HL-60 (cell line): ENCODE data around the gene SLC17A9.

Experiments
- DNase-seq, 2 experiments: peaks; one replicate each; pipeline ENCODE4 v3.0.0-alpha.2; 2010 to 2020; ENCODE audit warnings: low read depth in 1 of 2, low spot score in 1 of 2
- H3K27ac ChIP-seq: fragments of 250-450 bp; sonication (Bioruptor Pico); replicated peaks from 2 replicates; pipeline ENCODE4 v1.5.1; 2020; ENCODE audit warnings: mild to moderate bottlenecking, moderate library complexity
- H3K27me3 ChIP-seq: fragments of 250-450 bp; sonication (Bioruptor Pico); 2 replicates; pipeline ENCODE4 v1.5.1; 2021; ENCODE audit warnings: mild to moderate bottlenecking, moderate library complexity; ENCODE audit not compliant: insufficient read depth, poor library complexity, severe bottlenecking
- H3K4me3 ChIP-seq: replicated peaks from 2 replicates; pipeline ENCODE4 v1.5.1; 2011; ENCODE audit warnings: mild to moderate bottlenecking, control low read depth, low read length; ENCODE audit not compliant: insufficient read depth
- CTCF ChIP-seq: IDR thresholded peaks from one replicate; pipeline ENCODE4 v1.5.1; 2011; ENCODE audit warnings: low read length, control low read depth, inconsistent platforms; ENCODE audit not compliant: insufficient read depth
- GABPA ChIP-seq: IDR thresholded peaks from 2 replicates; pipeline ENCODE4 v1.6.1; 2012; ENCODE audit warnings: low read depth
- POLR2AphosphoS5 ChIP-seq: IDR thresholded peaks from 2 replicates; pipeline ENCODE4 v1.6.1; 2012; ENCODE audit warnings: low read depth
- SPI1 ChIP-seq: IDR thresholded peaks from 2 replicates; pipeline ENCODE4 v1.6.1; 2012; ENCODE audit warnings: low read depth, mild to moderate bottlenecking, borderline replicate concordance
- TF ChIP-seq, protein P1 (sequence below): IDR thresholded peaks from 2 replicates; pipeline ENCODE4 v1.6.1; 2012; ENCODE audit warnings: low read depth; ENCODE audit not compliant: insufficient replicate concordance

SLC17A9 gene

DNA sequence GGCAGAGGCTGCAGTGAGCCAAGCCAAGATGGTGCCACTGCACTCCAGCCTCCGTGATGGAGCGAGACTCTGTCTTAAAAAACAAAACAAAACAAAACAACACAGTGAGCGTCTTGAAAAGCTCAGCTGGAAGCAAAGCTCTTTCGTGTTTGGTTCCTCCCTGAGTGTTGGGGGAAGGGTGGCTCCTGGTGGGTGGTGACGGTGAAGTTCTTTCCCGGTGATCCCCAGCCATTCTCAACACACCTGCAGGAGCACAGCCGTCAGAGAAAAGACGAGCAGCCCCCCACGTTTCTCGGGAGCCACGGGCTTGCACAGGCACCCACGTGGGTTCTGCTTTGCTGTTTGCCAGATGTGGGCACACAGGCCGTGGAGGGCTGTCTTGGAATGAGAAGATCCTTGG is 51.0 kb downstream of the SLC17A9 start:
- TF ChIP-seq POLR2AphosphoS5 (no peak), CTCF (no peak), GABPA (no peak), SPI1 (no peak)
- TF ChIP-seq, protein P1, sequence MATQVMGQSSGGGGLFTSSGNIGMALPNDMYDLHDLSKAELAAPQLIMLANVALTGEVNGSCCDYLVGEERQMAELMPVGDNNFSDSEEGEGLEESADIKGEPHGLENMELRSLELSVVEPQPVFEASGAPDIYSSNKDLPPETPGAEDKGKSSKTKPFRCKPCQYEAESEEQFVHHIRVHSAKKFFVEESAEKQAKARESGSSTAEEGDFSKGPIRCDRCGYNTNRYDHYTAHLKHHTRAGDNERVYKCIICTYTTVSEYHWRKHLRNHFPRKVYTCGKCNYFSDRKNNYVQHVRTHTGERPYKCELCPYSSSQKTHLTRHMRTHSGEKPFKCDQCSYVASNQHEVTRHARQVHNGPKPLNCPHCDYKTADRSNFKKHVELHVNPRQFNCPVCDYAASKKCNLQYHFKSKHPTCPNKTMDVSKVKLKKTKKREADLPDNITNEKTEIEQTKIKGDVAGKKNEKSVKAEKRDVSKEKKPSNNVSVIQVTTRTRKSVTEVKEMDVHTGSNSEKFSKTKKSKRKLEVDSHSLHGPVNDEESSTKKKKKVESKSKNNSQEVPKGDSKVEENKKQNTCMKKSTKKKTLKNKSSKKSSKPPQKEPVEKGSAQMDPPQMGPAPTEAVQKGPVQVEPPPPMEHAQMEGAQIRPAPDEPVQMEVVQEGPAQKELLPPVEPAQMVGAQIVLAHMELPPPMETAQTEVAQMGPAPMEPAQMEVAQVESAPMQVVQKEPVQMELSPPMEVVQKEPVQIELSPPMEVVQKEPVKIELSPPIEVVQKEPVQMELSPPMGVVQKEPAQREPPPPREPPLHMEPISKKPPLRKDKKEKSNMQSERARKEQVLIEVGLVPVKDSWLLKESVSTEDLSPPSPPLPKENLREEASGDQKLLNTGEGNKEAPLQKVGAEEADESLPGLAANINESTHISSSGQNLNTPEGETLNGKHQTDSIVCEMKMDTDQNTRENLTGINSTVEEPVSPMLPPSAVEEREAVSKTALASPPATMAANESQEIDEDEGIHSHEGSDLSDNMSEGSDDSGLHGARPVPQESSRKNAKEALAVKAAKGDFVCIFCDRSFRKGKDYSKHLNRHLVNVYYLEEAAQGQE = no peak
- no peak overlapping the region for H3K27ac ChIP-seq
- no peak overlapping the region for H3K4me3 ChIP-seq
- H3K27me3 ChIP-seq = peaks cover 63% of the 10 kb centered on the region
- DNase-seq = no peak

- Histone ChIP-seq H3K27me3 (peaks cover 74% of the 10 kb centered on the region), H3K27ac (no peak overlapping the region), H3K4me3 (no peak overlapping the region)
- TF ChIP-seq GABPA (no peak), SPI1 (no peak), POLR2AphosphoS5 (no peak), CTCF (no peak)
- TF ChIP-seq, protein P1 = no peak
- no peak for DNase-seq
These were observed 52.3 kb downstream of the SLC17A9 start for GRCh38 chr20:63004607-63005364.

- peaks cover 77% of the 10 kb centered on the region for H3K27me3 ChIP-seq
- no peak overlapping the region for H3K4me3 ChIP-seq
- no peak overlapping the region for H3K27ac ChIP-seq
- no peak for DNase-seq
- no peak for TF ChIP-seq GABPA
- TF ChIP-seq, protein P1 = no peak
- TF ChIP-seq CTCF = no peak
- no peak for TF ChIP-seq SPI1
- no peak for TF ChIP-seq POLR2AphosphoS5
These were observed 52.9 kb downstream of the SLC17A9 start for GRCh38 chr20:63005365-63005861.
